CD4-positive, alpha-beta T cell treated with Interleukin-10 for 1 hour (primary cell): ENCODE data around the gene PCGF1.

Experiments used
- DNase-seq: peaks from one replicate; pipeline ENCODE4 v3.0.0-alpha.2; 2020

PCGF1 gene

DNA sequence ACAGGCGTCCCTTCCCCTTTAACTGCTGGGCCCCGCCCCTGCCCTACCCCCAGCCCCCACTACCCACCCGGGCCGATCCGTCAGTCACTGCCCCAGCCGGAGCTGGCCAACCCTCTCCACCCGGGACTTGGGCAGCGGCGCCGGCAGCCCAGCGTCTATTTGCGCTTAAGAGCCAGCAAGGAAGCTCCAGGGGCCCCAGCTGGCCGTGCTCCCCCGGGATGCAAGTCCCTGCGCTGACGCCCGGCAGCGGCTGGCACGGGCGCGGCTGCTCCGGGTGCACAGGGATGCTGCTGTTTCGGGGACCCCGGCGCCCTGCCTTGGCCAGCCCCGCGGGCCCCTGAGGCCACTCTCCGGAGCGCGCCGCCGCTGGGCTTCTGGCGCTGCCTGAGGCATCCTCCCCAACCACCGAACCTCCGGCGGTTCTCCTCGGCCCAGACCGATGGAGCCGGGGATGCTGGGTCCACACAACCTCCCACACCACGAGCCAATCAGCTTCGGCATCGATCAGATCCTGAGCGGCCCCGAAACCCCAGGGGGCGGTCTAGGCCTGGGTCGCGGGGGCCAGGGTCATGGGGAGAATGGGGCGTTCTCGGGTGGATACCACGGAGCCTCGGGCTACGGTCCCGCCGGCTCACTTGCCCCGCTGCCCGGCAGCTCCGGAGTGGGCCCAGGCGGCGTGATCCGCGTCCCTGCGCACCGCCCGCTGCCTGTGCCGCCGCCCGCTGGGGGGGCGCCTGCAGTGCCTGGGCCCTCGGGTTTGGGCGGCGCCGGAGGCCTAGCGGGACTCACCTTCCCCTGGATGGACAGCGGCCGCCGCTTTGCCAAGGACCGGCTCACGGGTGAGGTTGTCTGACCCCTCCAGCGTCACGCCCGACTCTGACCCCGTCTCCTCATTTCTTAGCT lies 7.1 kb upstream of the PCGF1 start, which contains the start of gene TLX2:
Gene TLX2, plus strand, starts transcription at position 83 of the 903 bp plus-strand sequence. Its CDS starts 357 bp downstream, at position 440.
- DNase-seq: no peak

DNA sequence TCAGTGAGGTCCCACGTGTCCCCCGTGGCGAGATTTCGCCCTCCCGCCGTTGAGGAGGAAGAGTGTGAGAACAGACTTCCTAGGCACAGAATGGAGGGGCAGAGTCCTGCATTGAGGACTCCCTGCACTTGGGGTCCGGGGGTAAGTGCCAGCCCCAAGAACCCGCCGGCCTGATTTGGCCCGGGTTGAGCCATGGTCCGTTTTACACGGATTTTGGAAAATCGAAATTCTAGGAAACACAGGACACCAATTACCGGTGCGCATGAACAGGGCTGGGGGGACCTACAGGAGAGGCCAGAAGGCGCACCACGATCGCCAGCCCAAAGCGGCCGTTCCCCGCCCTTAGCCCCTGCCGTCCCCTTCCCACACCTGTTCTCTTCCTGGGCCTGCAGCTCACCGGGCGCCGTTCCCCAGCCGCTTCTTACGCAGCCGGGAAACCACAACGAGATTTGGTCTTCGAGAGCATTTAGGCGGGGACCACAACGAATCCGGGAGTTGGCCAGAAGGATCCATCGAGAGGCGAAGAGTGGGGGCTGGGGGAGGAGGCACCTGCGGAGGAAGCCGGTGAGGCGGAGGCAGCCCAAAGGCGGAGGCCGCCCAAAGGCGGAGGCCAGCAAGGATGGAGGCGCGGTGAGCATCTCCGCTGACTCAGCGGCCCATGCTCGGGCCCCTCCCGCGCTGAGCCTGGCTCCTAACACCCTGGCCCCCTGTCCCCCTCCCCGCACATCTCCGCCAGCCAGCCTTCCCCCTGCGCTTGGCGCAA lies 6.3 kb upstream of the PCGF1 start:
- DNase-seq: no peak

DNA sequence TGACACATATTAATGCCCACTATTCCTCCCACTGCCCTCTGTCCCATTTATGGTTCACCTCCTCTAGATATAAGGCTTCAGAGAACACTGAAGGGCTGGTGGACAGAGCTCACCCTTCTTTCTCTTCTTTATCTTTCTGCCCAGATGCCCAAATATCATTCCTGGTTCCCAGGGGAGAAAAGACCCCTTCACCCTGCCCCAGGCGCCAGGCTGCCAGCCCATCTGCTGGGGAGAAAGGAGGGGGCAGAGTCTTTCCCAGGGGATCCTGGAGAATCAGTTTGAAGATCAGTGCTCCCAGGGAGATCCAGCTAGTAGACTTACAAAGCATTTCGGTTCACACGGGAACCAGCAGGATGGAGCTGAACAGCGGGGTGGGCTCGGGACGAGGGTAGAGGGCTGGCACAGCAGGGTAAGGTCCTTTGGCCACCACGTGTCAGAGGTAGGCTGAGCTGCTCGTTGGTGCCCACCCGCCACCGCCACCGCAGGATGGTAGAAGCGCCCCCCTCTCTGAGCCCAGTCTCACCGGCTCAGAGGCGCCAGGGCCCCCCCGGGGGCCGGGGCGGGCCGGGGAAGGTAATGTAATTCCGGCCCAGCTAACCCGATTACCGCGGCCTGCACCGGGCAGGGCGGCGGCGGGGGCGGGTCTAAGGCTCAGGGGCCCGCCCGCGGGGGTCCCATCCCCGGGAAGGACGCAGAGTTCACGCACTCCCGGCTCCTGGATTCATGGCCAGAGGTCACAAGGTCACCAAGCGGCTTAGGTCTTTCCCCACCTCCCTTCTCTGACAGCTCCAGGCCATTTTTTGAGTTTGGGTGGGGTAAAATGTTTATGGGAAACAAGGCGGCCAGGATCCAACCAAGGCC lies 5.5 kb upstream of the PCGF1 start:
- no peak for DNase-seq

DNA sequence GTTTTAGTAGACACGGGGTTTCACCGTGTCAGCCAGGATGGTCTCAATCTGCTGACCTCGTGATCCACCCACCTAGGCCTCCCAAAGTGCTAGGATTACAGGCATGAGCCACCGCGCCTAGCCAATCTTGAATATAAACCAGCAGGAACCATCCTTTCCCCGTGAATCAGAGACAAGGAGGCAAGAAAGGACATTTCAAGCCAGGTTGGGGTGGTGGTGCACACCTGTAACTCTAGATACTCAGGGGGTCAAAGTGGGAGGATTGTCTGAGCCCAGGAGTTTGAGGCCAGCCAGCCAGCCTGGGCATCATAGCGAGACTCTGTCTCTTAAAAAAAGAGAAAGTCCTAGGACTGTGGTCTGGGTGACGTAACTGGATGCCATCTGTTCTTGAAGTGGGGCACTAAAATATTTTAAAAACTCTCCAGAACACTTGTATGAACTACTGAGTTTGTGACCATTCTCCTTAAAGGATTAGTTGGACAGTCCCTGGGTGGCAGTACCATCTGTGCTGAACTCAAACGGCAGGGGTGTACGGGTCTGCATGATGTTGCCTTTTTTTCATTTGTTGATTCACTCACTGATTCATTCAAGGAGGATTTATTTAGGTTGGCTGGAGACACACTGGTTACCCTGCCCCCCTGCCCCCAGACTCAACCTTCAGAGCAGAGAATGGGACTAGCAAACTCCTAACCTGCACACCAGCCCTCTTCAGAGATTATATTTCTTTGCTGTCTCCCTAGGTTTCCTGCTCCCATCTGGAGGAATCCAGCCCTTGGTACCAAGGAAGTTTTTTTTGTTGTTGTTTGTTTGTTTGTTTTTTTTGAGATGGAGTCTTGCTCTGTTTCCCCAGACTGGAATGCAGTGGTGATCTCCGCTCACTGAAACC lies 3.9 kb upstream of the PCGF1 start:
- no peak for DNase-seq

DNA sequence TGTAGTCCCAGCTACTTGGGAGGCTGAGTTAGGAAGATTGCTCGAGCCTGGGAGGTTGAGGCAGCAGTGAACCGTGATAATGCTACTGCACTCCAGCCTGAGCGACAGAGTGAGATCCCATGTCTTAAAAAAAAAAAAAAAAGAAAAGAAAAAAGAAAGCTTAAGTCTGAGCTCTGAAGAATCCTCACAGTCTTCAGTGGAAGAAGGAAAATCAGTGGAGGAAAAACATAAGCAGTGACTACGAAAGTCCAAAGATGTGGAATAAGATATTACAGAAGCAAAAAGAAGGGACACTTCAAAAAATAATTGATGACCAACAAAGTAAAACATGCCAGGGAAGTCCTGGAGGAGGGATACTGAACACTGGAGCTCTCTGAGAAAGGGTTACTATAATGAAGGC lies 2.8 kb upstream of the PCGF1 start:
- DNase-seq: no peak

DNA sequence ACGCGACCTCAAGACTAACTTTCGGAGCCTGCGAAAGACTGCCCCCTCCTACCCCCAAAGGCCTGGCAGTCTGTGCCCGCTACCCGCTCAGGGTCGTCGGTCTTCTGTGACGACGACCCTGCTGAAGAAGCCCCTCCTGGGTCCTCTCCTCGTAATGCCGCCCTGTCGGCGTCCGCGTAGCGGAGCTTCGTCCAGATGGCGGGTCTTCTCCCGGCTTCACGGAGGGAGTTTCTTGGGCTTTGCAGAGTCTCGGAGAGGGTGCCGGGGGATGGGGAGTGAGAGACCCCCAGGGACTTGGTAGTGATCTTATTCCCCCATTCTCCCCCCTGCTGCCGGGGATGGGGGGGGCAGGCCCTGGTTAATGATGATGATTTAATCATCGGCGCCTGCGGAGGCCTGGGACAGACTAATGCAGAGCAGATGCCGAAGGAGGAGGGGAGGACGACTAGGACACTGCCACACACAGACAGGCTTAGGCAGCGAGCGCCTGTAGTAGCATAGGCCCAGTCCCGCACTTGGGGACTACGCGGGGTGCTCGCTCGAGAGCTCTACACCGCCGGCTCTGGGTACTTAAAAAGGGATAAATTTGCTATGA lies 528 bp upstream of the PCGF1 start:
- no peak for DNase-seq

DNA sequence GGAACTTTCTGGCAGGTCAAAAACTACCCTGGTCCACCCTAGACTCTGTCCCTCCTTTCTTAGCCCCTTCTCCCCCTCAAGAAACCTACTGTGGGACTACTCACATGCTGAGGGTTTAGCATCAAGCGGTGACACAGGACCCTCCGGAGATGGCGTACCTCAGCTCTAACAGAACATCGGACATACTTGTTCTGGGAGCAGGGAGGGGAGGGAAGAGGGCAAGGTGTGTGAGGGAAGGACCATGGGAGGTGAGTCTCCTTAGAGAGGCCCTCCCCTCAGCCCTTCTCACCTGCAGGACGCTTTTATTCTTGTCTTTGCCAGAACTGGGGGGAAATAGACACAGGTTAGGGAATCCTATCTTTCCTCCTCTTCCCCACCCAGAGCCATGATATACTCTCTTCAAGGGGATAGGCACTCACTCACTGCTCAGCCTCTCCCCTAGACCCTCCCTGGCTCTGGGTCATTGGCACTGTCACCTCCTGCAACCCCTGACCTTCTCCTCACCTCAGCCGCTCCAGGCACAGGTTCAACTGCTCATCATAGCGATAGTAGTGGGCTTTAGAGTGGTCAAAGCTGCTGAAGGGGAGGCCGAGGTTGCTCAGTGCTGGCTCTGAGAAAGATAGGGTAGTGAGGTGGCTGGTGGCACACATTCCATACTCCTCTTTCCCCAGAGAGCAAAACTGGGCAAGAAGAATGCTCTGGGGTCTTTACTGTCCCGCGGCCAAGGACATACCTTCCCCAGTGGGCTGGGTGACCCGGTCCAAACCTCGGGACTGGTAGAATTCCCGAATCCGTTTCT lies 1.8 kb downstream of the PCGF1 start:
- DNase-seq: no peak

DNA sequence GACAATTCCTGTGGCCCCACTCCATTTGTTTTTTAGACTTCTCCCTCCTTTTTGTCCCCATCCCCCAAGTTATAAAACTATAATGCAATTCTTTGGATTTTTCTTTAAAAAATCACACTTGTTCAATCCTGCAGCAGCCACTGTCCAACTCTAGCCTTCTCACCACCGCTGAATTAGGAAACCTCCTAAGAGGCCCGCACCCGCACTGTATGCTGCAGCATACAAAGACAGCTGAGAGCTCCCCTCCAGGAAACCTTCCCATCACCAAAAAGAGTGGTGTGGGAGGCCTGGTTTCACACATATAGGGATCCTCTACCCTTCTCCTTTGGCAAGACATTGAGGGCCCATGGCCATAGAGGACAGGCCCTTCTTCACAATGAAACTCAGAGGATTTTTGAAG lies 2.9 kb downstream of the PCGF1 start:
- no peak for DNase-seq

DNA sequence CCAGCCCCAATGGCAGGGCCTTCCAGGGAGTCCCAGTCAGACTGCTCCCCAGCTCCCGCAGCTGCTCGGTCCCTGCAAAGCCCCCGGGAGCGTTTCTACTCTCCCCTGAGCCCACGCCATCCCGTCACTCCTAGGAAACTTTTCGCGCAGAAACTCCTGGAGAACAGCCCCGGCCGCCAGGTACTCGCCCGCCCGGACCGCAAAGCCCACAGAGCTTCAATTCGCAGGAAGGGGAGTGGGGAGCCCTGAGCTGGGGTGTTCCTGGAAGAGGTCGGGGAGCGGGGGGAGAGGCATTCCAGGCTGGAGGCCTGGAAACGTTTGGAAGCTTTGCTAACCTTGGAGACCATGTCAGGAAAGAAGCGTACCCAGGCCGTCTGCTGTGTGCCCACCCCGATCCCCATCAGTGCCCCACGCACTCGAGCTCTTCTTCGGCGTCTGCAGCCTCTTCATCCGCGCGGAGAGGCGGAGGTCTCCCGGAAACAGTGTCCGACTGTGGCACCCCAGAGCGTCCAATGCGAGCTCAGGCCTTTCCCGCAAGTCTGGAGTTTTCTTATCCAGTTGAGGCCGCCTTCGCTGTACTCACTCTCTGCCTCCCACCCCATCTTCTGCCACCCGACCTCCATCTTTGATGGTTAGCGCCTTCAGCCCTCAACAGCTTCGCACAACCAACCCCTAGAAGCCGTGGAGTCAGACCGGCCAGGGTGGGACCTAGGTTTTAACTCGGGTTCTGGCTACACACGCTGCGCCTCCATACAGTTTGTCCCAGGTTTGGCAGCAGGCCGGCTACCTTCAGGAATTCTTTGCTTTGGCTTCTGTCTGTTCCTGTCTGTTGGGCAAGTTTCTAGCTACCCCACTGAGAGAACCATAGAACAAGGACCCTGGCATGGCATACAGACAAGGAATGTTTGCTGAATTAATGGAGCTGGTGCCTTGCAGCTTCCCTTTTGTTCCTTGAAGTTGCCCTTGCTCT lies 3.7 kb downstream of the PCGF1 start:
- no peak for DNase-seq

DNA sequence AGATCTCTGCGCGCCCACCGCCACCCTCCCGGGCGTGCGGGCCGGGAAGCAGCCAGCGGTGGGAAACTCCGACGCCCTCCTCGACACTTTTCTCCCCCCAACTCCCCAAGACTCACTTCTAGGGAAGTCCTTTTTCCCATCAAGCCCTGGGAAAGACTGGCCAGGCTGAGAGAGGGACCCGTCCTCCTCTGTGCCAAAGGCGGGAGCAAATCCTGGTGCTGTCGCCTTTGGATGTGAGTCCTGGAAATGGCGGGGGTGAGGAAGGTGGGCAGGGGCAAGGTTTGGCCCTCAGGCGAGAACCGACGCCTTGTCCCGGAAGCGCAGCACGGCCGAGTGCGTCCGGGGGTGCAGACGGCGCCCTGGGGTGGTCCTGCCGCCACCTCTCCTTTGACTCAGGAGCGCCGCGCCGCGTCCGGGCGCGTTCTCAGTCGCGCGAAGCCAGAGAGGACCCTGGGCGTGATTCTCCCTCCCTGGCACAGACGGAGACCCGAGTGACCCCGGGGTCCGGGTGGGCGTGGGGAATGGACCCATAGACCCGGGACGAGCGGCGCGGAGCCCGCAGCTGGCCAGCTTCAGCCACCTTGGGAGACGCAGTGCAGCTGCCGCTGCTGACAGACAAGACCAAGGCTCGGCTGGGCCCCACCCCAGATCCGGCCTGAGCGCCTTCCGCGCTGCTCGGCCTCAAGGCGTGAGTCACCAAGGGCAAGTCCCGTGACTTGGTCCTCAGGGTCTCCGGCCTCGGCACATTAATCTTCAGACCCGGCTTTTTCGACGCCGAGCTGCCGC lies 4.6 kb downstream of the PCGF1 start:
- DNase-seq: peak; percentile 42

DNA sequence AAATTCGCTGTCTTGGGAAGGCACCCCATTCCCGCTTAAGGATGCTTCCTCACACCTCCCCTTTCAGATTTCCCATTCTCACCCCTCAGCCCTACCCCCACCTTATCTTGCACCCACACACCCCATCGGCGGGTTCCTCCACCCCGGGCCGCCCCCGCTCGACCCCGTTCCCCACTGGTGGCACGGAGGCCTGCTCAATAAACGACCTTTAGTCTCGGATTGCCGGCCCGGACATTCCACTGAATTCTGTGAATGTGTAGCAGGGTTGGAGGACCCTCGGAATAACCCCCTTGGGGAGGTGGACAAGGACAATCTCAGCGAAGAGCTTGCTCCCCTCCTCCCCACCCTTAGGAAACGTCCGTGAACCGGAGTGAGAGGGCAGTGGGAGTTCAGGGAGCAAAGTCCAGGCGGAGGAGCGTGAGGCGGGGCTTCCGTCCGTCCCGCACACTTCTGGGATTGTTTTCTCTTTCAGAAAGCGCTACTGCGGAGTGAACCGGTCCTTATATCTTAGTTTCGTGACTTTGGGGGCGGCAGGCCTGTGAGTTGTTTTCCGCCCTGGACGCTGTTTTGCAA lies 5.3 kb downstream of the PCGF1 start:
- DNase-seq: no peak

DNA sequence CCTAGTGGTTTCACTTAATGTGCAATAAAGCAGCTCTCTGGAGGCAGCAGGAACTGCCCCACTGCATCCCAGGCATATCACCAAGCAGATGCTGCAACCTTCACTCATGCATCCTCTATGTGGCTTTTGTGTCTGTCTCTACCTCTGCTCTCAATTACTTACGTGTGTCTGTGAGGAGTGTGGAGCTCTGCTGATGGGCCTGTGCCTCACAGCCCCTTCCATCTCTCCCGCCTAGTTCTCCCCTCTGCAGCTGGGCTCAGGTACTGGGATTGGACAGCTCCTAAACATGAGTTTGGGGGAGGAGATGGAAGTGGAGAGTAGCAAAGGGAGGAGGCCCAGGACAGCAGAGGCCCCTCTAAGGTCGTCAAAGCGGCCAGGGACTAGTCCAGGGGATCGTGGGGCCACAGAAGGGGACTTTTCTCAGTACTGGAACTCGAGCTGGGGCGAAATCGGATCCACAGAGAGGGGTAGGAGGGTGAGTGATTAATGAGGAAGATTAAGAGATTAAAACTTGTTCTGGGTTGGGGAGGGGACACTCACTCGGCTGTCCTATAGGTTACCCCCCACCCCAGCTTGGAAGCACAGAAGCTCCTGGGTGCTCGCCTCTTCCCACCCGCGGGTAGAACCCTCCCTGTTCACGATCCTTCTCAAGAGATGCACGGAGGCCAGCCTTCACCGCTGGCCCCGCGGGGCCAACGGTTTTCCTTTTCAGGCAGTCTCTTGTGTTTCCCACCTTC lies 6.0 kb downstream of the PCGF1 start:
- DNase-seq: no peak

DNA sequence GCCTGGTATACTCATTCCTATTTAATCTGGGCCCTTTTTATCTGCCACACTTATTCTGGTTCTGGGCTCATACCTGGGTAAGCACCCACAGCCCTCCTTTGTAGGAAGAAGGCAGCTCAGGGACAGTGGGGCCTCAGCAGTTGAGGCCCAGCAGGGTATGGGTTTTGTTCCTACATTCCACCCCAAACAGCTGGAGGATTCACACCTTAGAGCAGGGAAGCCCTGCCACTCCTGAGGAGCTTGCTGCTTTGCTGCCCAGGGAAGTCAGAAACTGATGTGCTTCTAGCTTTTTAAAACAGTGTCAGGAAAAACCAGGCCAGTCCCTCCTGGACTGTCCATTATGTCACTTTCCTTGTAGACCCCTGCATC lies 6.9 kb downstream of the PCGF1 start:
- no peak for DNase-seq

DNA sequence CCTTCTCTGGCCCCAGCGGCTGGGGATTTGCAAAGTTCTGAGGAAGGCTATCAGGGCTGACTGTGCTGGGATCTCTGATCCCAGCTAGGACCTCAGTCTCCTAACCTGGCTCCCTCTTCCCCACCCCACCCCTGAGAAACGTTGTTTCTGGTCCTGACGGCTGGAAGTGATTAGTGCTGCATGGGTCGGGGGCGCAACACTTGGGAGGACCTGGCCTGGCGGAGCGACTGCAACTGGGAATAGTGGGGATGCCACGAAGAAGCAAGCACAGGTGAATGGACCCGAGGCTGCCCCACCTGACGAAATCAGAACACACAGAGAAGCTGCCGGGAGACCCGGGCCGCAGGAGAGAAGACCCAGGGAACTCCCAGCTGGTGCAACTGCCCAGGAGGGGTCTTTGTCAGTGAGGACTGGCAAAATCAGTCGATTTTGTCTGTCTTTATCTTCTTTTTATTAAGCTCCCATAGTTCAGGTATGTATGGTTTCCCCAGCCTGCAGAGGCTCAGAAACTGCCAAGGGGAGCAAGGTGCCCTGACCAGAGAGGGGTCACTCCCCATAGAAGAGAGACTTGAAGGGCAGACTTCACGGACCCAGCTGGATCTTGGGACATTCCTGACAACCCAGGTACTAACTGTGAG lies 7.4 kb downstream of the PCGF1 start:
- no peak for DNase-seq

DNA sequence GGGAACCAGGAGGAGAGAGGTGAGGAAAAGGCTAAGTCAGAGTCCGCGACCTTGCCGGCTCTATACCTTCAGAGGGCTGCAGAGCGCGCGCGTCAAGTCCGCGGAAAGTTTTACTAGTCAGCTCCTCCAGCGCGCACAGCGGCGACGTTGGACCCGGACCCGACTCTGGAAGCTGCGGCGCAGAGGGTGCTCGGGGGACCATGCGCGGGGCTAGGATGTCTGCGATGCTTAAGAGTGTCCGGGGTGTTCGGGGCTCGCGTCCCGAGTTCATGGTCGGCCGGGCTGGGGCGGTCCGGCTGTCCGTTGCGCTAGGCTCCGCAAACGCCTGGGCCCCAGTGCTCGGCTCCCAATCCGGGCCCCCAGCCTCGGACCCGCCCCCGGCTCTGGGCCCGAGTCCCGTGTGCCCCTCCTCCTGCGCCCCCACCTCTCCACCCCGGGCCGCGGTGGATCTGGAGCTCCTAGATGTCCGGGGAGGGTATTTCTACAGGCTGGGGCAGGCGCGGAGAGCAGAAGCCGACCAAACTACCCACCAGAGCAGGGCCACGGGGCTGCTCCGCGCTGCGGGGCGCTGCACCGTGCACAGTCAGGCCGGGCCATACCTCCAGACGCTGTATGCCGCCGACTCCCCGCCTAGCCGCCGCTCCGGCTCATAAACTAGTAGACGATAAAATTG lies 8.1 kb downstream of the PCGF1 start, which contains the start of gene LBX2:
Gene LBX2, minus strand, starts transcription at position 337 of the 673 bp plus-strand sequence. Its CDS starts 66 bp downstream, at position 271.
- DNase-seq: no peak
